Fibroblast of peridontal ligament (primary cell): ENCODE measurements around the gene GIMAP8.
"Not testable (repeated sequence)": the region's sequence is repeated elsewhere in the genome, so short reads cannot be mapped to it uniquely, and the experiment has no call there.

ENCODE experiments used
- DNase-seq: peaks from one replicate; pipeline ENCODE4 v3.0.0-alpha.2; 2010; ENCODE audit errors: extremely low read depth

Gene GIMAP8

GRCh38 chr7:150464962-150465361, 14.5 kb downstream of the GIMAP8 start:
- no peak for DNase-seq

- DNase-seq = no peak
These were observed 15.0 kb downstream of the GIMAP8 start for GRCh38 chr7:150465414-150465813.

- DNase-seq = no peak
These were observed 16.0 kb downstream of the GIMAP8 start for GRCh38 chr7:150466477-150466876.

GRCh38 chr7:150468241-150468640, 17.8 kb downstream of the GIMAP8 start:
- no peak for DNase-seq

- DNase-seq = no peak
These were observed 21.5 kb downstream of the GIMAP8 start for GRCh38 chr7:150471886-150472285.

- DNase-seq = no peak
These were observed 23.5 kb downstream of the GIMAP8 start for GRCh38 chr7:150473902-150474301.

GRCh38 chr7:150476285-150476684, 25.9 kb downstream of the GIMAP8 start:
- no peak for DNase-seq

- DNase-seq = no peak
These were observed 26.6 kb downstream of the GIMAP8 start for GRCh38 chr7:150476819-150477631.

- DNase-seq = no peak
These were observed 28.7 kb downstream of the GIMAP8 start for GRCh38 chr7:150479023-150479716.

- DNase-seq = no peak
These were observed 30.9 kb downstream of the GIMAP8 start for GRCh38 chr7:150481186-150481920.

GRCh38 chr7:150481922-150482321, 31.5 kb downstream of the GIMAP8 start:
- DNase-seq = no peak

- not testable (repeated sequence) for DNase-seq
These were observed 33.1 kb downstream of the GIMAP8 start for GRCh38 chr7:150483514-150483913.

- DNase-seq = not testable (repeated sequence)
These were observed 33.6 kb downstream of the GIMAP8 start for GRCh38 chr7:150484071-150484470.

- no peak for DNase-seq
These were observed 37.2 kb downstream of the GIMAP8 start for GRCh38 chr7:150487625-150488024.

- no peak for DNase-seq
These were observed 39.4 kb downstream of the GIMAP8 start for GRCh38 chr7:150489782-150490181.

GRCh38 chr7:150493442-150493841, 43.0 kb downstream of the GIMAP8 start:
- not testable (repeated sequence) for DNase-seq

- DNase-seq = no peak
These were observed 52.1 kb downstream of the GIMAP8 start for GRCh38 chr7:150502519-150502918.

GRCh38 chr7:150503155-150503554, 52.7 kb downstream of the GIMAP8 start:
- no peak for DNase-seq

GRCh38 chr7:150503581-150503980, 53.2 kb downstream of the GIMAP8 start:
- no peak for DNase-seq

- no peak for DNase-seq
These were observed 57.6 kb downstream of the GIMAP8 start for GRCh38 chr7:150507947-150508602.

- DNase-seq = no peak
These were observed 60.6 kb downstream of the GIMAP8 start for GRCh38 chr7:150511048-150511447.

- no peak for DNase-seq
These were observed 63.3 kb downstream of the GIMAP8 start for GRCh38 chr7:150513758-150514157.
